ENCODE data around the gene ERC2.

ERC2 gene

GRCh38 chr3:55691141-55691540 is 777.1 kb downstream of the ERC2 start:
- no peak for DNase-seq

GRCh38 chr3:55690726-55691125 is 777.5 kb downstream of the ERC2 start:
- peak; percentile 36 for DNase-seq

- DNase-seq = no peak
Observed at GRCh38 chr3:55690177-55690576, 778.1 kb downstream of the ERC2 start.

GRCh38 chr3:55688154-55688553 is 780.1 kb downstream of the ERC2 start:
- DNase-seq = no peak

- DNase-seq = no peak
Observed at GRCh38 chr3:55687526-55687925, 780.7 kb downstream of the ERC2 start.

GRCh38 chr3:55686426-55687254 is 781.6 kb downstream of the ERC2 start:
- DNase-seq = no peak

GRCh38 chr3:55683666-55684270 is 784.5 kb downstream of the ERC2 start:
- DNase-seq = no peak

- DNase-seq = no peak
Observed at GRCh38 chr3:55682461-55682860, 785.8 kb downstream of the ERC2 start.

GRCh38 chr3:55678546-55679216 is 789.6 kb downstream of the ERC2 start:
- DNase-seq = no peak

GRCh38 chr3:55676643-55677042 is 791.6 kb downstream of the ERC2 start:
- no peak for DNase-seq

- no peak for DNase-seq
Observed at GRCh38 chr3:55675478-55675877, 792.8 kb downstream of the ERC2 start.

- no peak for DNase-seq
Observed at GRCh38 chr3:55673764-55674163, 794.5 kb downstream of the ERC2 start.

GRCh38 chr3:55669133-55669532 is 799.1 kb downstream of the ERC2 start:
- no peak for DNase-seq

- DNase-seq = no peak
Observed at GRCh38 chr3:55668359-55668758, 799.9 kb downstream of the ERC2 start.

GRCh38 chr3:55664387-55664786 is 803.9 kb downstream of the ERC2 start:
- DNase-seq = no peak

GRCh38 chr3:55662683-55663082 is 805.6 kb downstream of the ERC2 start:
- DNase-seq = no peak

- DNase-seq = no peak
Observed at GRCh38 chr3:55661571-55661970, 806.7 kb downstream of the ERC2 start.

GRCh38 chr3:55661141-55661540 is 807.1 kb downstream of the ERC2 start:
- no peak for DNase-seq

- DNase-seq = no peak
Observed at GRCh38 chr3:55660642-55661041, 807.6 kb downstream of the ERC2 start.

- no peak for DNase-seq
Observed at GRCh38 chr3:55659701-55660100, 808.6 kb downstream of the ERC2 start.

GRCh38 chr3:55658690-55659562 is 809.3 kb downstream of the ERC2 start:
- DNase-seq = no peak

GRCh38 chr3:55658270-55658669 is 810.0 kb downstream of the ERC2 start:
- DNase-seq = no peak

GRCh38 chr3:55655544-55655943 is 812.7 kb downstream of the ERC2 start:
- DNase-seq = no peak

Data from DMS153 (cell line).